ENCODE results near the gene CDC42EP2. TPM values are rescaled to one million over a fixed set of nuclear protein-coding genes. Genes with fewer than 3 reads are reported as not detected.

CDC42EP2 gene
- total RNA-seq, 3 donors from 2014 or later: 11.3 to 20.8 (median 13.4) TPM

DNA sequence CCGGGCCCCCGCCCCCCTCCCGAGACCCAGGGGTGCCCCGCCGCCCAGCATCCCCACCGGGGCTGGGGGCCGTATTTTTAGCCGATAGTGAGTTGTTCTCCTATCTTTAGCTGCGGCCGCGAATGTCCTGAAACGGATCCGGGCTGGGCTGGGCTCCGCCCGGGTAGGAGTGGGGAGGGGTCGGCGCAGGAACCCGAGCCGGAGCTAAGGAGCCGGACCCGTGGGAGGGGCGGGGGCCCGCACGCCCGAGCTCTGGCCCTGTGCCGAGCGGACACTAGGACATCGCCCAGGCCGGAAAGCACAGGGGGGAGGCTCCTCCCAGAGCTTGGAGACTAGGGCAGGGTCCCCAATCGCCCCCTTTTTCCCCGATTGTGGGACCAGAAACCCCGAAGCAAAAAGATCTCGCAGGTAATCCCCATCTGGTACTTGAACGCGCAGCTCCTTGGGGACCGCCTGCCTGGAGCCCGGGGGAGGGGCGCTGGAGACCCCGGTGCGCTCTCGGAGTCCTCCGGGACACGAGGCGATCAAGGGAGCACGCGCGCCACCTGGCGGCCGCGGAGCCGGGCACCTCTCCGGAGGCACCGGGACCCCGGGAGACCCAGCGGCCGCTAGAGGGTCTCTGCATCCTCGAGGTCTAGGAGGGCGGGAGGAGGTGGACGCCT is 669 bp downstream of the CDC42EP2 start:
- H3K4me3 ChIP-seq: peak overlapping the region; percentile 87 to 99 (median 98)
- H3K4me1 ChIP-seq: peaks cover 9 to 15% of the 10 kb centered on the region in 2 donors
- DNase-seq (ENCODE audit: low spot score in 2 of 2): peak; percentile 53 to 74
- peak overlapping the region; percentile 84 to 94 for H3K27ac ChIP-seq
- peak in 2 of 3 donors; percentile 19 to 47 for TF ChIP-seq POLR2AphosphoS5 (IDR thresholded peaks at IDR 0.05)
- TF ChIP-seq, protein P1, sequence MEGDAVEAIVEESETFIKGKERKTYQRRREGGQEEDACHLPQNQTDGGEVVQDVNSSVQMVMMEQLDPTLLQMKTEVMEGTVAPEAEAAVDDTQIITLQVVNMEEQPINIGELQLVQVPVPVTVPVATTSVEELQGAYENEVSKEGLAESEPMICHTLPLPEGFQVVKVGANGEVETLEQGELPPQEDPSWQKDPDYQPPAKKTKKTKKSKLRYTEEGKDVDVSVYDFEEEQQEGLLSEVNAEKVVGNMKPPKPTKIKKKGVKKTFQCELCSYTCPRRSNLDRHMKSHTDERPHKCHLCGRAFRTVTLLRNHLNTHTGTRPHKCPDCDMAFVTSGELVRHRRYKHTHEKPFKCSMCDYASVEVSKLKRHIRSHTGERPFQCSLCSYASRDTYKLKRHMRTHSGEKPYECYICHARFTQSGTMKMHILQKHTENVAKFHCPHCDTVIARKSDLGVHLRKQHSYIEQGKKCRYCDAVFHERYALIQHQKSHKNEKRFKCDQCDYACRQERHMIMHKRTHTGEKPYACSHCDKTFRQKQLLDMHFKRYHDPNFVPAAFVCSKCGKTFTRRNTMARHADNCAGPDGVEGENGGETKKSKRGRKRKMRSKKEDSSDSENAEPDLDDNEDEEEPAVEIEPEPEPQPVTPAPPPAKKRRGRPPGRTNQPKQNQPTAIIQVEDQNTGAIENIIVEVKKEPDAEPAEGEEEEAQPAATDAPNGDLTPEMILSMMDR (IDR thresholded peaks at IDR 0.05): peak; percentile 84 to 93 (median 90)
- TF ChIP-seq POLR2A (IDR thresholded peaks at IDR 0.05): no peak
- intact Hi-C loops (cut with DNase I; ENCODE audit: low total_unique reads): loop anchor here (5.0 kb wide), 1 partner anchor 38 kb away; no protein-coding TSS in a partner anchor
- H3K9me3 ChIP-seq: no peaks in the 10 kb centered on the region
- H3K27me3 ChIP-seq: no peaks in the 10 kb centered on the region
- no peaks in the 10 kb centered on the region for H3K36me3 ChIP-seq

DNA sequence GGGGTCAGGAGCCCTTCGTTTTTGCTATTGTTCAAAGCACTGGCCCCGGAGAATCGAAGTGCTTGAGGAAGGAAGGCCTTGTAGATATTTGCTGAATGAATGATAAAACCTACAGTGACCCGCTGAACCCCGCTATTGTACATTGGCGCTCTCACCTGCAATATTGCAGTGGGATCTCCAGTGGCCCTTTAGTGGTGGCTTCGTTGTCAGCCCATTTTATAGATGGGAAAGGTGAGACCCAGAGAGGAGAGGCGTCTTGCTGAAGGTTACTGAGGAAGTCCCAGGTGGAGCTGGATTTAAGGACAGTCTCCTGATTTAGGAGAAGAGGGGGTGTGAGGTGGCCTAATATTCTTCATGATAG is 1.2 kb downstream of the CDC42EP2 start:
- H3K9me3 ChIP-seq: no peaks in the 10 kb centered on the region
- H3K4me3 ChIP-seq: peak overlapping the region; percentile 87 to 99 (median 98)
- intact Hi-C loops (cut with DNase I; ENCODE audit: low total_unique reads): loop anchor here (5.0 kb wide), 1 partner anchor 39 kb away; no protein-coding TSS in a partner anchor
- peaks cover 9 to 15% of the 10 kb centered on the region in 2 donors for H3K4me1 ChIP-seq
- DNase-seq (ENCODE audit: low spot score in 2 of 2): no peak
- H3K27ac ChIP-seq: peak overlapping the region; percentile 84 to 94
- no peak for TF ChIP-seq POLR2A (IDR thresholded peaks at IDR 0.05)
- no peak for TF ChIP-seq POLR2AphosphoS5 (IDR thresholded peaks at IDR 0.05)
- TF ChIP-seq, protein P1 (IDR thresholded peaks at IDR 0.05): no peak
- no peaks in the 10 kb centered on the region for H3K36me3 ChIP-seq
- no peaks in the 10 kb centered on the region for H3K27me3 ChIP-seq

DNA sequence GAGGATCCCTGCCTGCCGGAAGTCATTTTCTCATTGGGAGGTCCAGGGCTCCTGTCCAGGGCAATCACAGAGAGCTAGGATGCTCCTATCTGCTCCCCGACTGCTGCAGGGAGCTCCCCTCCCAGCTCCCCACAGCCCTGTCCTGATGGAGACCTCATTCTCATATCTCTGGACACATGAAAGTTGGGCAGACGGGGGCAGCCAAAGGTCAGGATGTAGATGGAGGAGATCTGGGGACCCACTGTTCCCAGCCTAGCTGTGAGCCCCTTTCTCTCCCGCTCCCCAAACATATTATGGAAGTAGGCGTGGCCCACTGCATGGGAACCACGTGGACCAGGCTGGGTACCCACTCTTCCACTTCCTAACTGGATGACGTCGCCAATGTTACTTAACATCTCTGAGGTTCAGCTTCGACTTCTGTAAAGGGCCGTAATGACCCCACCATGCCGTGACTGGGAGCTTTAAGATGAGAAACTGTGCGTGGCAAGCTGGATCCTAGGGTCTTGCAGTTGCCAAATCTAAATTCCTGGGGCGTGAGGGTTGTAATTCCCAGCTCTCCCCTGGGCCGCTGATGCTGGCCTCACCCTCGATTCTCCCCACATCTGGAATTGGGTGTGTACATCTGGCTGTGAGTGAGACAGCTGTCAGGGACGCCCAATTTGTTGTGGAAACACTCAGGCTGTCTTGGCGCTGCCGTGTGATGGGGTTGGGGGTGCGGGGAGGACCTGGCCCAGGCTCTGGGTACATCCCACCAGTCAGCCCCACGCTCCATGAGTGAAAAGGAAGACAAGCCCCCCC is 1.8 kb downstream of the CDC42EP2 start:
- no peak for DNase-seq (ENCODE audit: low spot score in 2 of 2)
- no peaks in the 10 kb centered on the region for H3K9me3 ChIP-seq
- H3K4me3 ChIP-seq: peak overlapping the region; percentile 87 to 99 (median 98)
- H3K27ac ChIP-seq: peak overlapping the region; percentile 84 to 94
- intact Hi-C loops (cut with DNase I; ENCODE audit: low total_unique reads): loop anchor here (5.0 kb wide), 1 partner anchor 39 kb away; no protein-coding TSS in a partner anchor
- H3K36me3 ChIP-seq: no peaks in the 10 kb centered on the region
- H3K27me3 ChIP-seq: no peaks in the 10 kb centered on the region
- peaks cover 9 to 15% of the 10 kb centered on the region in 2 donors for H3K4me1 ChIP-seq
- TF ChIP-seq POLR2A (IDR thresholded peaks at IDR 0.05) (no peak), POLR2AphosphoS5 (IDR thresholded peaks at IDR 0.05) (peak in 1 of 3 donors; percentile 28)

DNA sequence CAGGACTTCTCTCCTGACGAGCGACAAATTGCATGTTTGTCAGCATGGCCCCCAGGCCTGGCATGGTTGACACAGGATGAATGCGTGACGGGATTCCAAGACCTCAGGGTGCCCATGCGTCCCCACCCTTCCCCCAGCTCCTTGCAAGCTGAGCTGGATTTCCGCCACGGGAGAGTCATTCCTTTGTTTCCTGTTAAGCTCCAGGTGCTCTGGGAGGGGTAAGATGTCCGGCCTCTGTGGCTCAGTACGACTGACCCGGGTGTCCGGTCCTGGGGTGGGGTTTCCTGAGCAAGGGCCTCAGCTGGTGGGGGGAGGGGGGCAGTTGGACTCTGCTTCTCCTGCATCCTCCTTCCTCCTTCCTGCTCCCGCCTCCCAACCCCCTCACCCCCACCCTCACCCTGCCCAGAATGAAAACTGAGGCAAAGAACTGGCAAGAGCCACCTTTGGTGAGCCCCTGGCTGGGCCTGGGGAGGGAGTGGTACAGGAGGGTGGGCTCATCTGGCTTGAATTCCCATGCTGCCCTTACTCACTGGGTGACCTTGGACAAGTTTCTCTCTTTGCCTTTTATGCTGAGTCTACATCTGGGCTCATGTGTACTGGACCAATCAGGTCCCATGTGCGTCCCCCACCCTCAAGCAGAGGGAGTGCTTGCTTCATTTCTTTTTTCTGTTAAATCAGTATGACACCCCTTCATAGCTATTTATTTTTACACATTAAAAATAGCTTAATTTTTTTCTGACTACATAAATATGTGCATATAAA is 2.5 kb downstream of the CDC42EP2 start:
- Histone ChIP-seq H3K27me3 (no peaks in the 10 kb centered on the region), H3K27ac (peak overlapping the region; percentile 84 to 94), H3K4me1 (peaks cover 9 to 15% of the 10 kb centered on the region in 2 donors), H3K36me3 (no peaks in the 10 kb centered on the region), H3K9me3 (no peaks in the 10 kb centered on the region), H3K4me3 (peak overlapping the region; percentile 87 to 99 (median 98))
- DNase-seq (ENCODE audit: low spot score in 2 of 2): peak; percentile 75 to 78
- intact Hi-C loops (cut with DNase I; ENCODE audit: low total_unique reads): loop anchor here (5.0 kb wide), 1 partner anchor 40 kb away; no protein-coding TSS in a partner anchor
- TF ChIP-seq POLR2AphosphoS5 (IDR thresholded peaks at IDR 0.05): no peak
- TF ChIP-seq, protein P1 (IDR thresholded peaks at IDR 0.05): no peak
- no peak for TF ChIP-seq POLR2A (IDR thresholded peaks at IDR 0.05)

DNA sequence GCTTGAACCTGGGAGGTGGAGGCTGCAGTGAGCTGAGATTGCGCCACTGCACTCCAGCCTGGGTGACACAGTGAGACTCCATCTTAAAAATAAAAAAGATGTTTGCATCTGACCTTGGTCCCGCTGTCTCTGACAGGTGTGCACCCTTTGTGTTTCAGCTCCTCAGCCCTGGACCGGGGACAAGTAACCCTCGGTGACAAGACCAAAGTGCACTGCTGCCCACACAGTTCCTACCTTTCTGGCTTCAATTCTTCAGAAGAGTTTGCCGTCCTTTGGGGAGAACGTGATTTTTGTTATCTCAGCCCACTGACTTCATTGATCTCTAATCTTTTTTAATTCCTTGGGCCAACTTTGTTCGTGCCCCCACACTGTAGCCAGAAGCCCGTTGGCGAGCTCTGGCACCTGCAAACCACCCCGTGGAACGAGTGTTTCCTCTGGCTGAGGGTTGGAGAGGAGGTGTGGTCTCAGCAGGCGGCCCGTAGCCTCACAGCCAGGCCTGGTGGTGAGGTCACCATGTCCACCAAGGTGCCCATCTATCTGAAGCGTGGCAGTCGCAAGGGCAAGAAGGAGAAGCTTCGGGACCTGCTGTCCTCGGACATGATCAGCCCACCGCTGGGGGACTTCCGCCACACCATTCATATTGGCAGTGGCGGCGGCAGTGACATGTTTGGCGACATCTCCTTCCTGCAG is 5.9 kb downstream of the CDC42EP2 start:
- H3K4me1 ChIP-seq: peaks cover 9 to 15% of the 10 kb centered on the region in 2 donors
- H3K36me3 ChIP-seq: no peaks in the 10 kb centered on the region
- intact Hi-C loops (cut with DNase I; ENCODE audit: low total_unique reads): no loop called here
- DNase-seq (ENCODE audit: low spot score in 2 of 2): no peak
- no peak overlapping the region for H3K4me3 ChIP-seq
- no peaks in the 10 kb centered on the region for H3K9me3 ChIP-seq
- H3K27ac ChIP-seq: peak overlapping the region in 1 of 2 donors; percentile 30
- H3K27me3 ChIP-seq: no peaks in the 10 kb centered on the region
- TF ChIP-seq POLR2A (IDR thresholded peaks at IDR 0.05): no peak
- TF ChIP-seq POLR2AphosphoS5 (IDR thresholded peaks at IDR 0.05): no peak
- TF ChIP-seq, protein P1 (IDR thresholded peaks at IDR 0.05): no peak
